Stimulated activated CD4-positive, alpha-beta T cell treated with anti-CD3 and anti-CD28 coated beads, Interleukin-4, amount 100 ng/mL, for 1 hour (primary cell): ENCODE results near the gene PLEKHA7.
A peak's percentile ranks its signal among the peaks of the same experiment; 100 is the strongest.

Experiments used
- DNase-seq: peaks from one replicate; pipeline ENCODE4 v3.0.0-alpha.2; 2020

The PLEKHA7 gene

GRCh38 chr11:16833026-16833425 is 181.2 kb downstream of the PLEKHA7 start:
- no peak for DNase-seq

- DNase-seq: no peak
Observed at GRCh38 chr11:16832193-16832539, 182.0 kb downstream of the PLEKHA7 start.

GRCh38 chr11:16831316-16832192 is 182.7 kb downstream of the PLEKHA7 start:
- DNase-seq: no peak

GRCh38 chr11:16827139-16827538 is 187.1 kb downstream of the PLEKHA7 start:
- no peak for DNase-seq

- DNase-seq: no peak
Observed at GRCh38 chr11:16825968-16826367, 188.2 kb downstream of the PLEKHA7 start.

GRCh38 chr11:16825101-16825500 is 189.1 kb downstream of the PLEKHA7 start:
- no peak for DNase-seq

GRCh38 chr11:16820324-16821092 is 193.7 kb downstream of the PLEKHA7 start:
- DNase-seq: peak; percentile 79

GRCh38 chr11:16818284-16818683 is 195.9 kb downstream of the PLEKHA7 start:
- DNase-seq: no peak

GRCh38 chr11:16817351-16817750 is 196.9 kb downstream of the PLEKHA7 start:
- no peak for DNase-seq

- DNase-seq: no peak
Observed at GRCh38 chr11:16816358-16817270, 197.6 kb downstream of the PLEKHA7 start.

GRCh38 chr11:16815047-16815767 is 199.0 kb downstream of the PLEKHA7 start:
- DNase-seq: no peak

GRCh38 chr11:16814410-16815046 is 199.7 kb downstream of the PLEKHA7 start:
- DNase-seq: no peak

GRCh38 chr11:16813126-16813525 is 201.1 kb downstream of the PLEKHA7 start:
- DNase-seq: no peak

GRCh38 chr11:16812274-16812673 is 201.9 kb downstream of the PLEKHA7 start:
- no peak for DNase-seq

GRCh38 chr11:16811136-16812020 is 202.8 kb downstream of the PLEKHA7 start:
- no peak for DNase-seq

- no peak for DNase-seq
Observed at GRCh38 chr11:16809886-16810668, 204.1 kb downstream of the PLEKHA7 start.

- DNase-seq: no peak
Observed at GRCh38 chr11:16807306-16807705, 206.9 kb downstream of the PLEKHA7 start.

- no peak for DNase-seq
Observed at GRCh38 chr11:16806791-16807190, 207.4 kb downstream of the PLEKHA7 start.

GRCh38 chr11:16805938-16806337 is 208.3 kb downstream of the PLEKHA7 start:
- no peak for DNase-seq
